Activated T-helper 17 cell treated with anti-CD3 and anti-CD28 coated beads, Interleukin-2, amount 50 U/mL, for 72 hours (primary cell): ENCODE results near the gene COL1A1. TPM values are rescaled to one million over a fixed set of nuclear protein-coding genes. Genes with fewer than 3 reads are reported as not detected.

ENCODE experiments used
- ATAC-seq: fragments of 150-1000 bp; cut with Tn5 transposase; replicated peaks from 2 replicates; pipeline ENCODE4 v1.10.0; 2021; ENCODE audit warnings: mild to moderate bottlenecking, moderate library complexity
- H3K27ac Mint-ChIP-seq: one replicate; pipeline ENCODE4 v1.8.0; 2022; ENCODE audit warnings: mixed read lengths
- H3K27me3 Mint-ChIP-seq: one replicate; pipeline ENCODE4 v1.8.0; 2022; ENCODE audit warnings: mixed read lengths
- H3K36me3 Mint-ChIP-seq: one replicate; pipeline ENCODE4 v1.8.0; 2022; ENCODE audit warnings: low read depth, mild to moderate bottlenecking, mixed read lengths
- H3K4me1 Mint-ChIP-seq: one replicate; pipeline ENCODE4 v1.8.0; 2022; ENCODE audit warnings: mixed read lengths
- H3K4me3 Mint-ChIP-seq: one replicate; pipeline ENCODE4 v1.8.0; 2022; ENCODE audit warnings: mild to moderate bottlenecking, mixed read lengths
- H3K9me3 Mint-ChIP-seq: one replicate; pipeline ENCODE4 v1.8.0; 2022; ENCODE audit warnings: mixed read lengths
- total RNA-seq, 2 donors: library from RNA; stranded (reverse); gene quantifications; one replicate each; pipeline ENCODE4 v1.2.3, GENCODE V29; 2022

The COL1A1 gene
- total RNA-seq, 2 donors from 2014 or later: 0.37 to 1.9 TPM

DNA sequence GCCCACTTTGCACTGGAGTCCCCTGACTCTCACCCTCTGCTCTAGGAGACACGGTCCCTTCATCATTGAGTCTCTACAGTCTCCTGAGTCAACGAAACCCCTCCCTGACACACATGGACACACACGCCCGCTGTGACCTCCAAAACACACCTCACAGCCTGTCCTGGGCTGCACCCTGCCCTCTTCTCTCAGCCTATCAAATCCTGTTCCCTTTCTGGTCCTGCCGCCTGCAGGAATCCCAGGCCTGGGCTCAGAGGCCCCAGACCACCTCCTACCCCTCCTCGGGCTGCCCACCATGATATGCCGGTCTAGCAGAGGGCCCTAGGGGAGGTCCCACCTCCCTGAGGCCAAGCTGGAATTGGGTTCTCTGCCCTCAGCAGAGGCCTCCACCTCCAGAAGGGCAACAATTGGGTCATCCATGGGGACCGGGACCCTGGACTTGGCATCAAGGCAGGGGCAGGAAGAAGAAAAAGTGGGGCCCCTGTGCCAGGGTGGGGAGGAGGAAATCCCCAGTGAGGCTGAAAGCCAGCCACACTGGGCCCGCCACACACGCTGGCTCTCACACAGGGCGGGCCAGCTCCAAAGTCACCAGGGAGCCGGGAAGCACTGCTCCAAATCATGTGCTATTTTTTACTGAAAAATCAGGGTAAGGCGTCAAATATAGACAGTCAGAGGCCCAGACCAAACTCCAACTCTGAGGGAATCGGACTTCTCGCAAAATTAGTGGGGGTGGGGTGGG is 54.3 kb downstream of the COL1A1 start:
- no peak for ATAC-seq

DNA sequence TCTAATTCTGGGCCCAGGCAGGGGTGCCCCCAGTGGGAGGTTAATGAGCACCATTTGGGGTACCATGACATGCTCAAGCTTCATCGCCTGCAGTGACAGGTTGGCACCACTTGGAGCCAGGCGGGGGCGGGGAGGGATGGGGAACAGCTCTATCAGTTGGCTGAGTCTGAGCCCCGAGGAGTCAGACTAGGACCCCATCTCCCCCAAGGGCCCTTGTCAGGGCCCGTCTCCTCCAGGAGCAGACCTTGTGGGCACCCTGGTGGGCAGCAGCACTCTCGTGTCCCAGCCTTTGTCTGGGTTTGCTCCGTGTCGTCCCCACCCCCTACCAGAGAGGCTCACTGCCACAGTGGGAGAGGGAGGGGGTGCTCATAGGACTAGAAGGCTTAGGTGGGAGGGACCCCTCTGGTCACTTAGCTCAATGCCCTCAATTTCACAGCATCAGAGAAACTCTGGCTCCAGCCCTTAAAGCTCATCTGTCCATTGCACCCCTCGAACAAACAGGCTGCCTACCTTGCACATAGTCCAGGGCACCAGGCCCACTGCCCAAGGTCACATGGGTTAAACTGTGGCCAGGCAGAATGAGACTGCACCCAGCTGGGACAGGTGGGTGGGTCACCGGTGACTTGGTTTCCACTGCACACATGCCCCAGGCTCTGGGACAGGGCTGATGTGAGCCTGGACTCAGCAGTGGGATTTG is 55.1 kb downstream of the COL1A1 start:
- Mint-ChIP-seq H3K36me3 (peaks cover 90% of the 10 kb centered on the region), H3K27me3 (no peaks in the 10 kb centered on the region), H3K9me3 (no peaks in the 10 kb centered on the region), H3K4me3 (peak overlapping the region; percentile 98), H3K4me1 (peaks cover 47% of the 10 kb centered on the region), H3K27ac (peak overlapping the region; percentile 95)
- ATAC-seq: no peak

More for the DNA sequence above, 54.3 kb downstream of the COL1A1 start:
- H3K9me3 Mint-ChIP-seq: no peaks in the 10 kb centered on the region
- H3K27ac Mint-ChIP-seq: peak overlapping the region; percentile 95
- H3K4me3 Mint-ChIP-seq: peak overlapping the region; percentile 98
- peaks cover 40% of the 10 kb centered on the region for H3K4me1 Mint-ChIP-seq
- H3K27me3 Mint-ChIP-seq: no peaks in the 10 kb centered on the region
- H3K36me3 Mint-ChIP-seq: peaks cover 86% of the 10 kb centered on the region

DNA sequence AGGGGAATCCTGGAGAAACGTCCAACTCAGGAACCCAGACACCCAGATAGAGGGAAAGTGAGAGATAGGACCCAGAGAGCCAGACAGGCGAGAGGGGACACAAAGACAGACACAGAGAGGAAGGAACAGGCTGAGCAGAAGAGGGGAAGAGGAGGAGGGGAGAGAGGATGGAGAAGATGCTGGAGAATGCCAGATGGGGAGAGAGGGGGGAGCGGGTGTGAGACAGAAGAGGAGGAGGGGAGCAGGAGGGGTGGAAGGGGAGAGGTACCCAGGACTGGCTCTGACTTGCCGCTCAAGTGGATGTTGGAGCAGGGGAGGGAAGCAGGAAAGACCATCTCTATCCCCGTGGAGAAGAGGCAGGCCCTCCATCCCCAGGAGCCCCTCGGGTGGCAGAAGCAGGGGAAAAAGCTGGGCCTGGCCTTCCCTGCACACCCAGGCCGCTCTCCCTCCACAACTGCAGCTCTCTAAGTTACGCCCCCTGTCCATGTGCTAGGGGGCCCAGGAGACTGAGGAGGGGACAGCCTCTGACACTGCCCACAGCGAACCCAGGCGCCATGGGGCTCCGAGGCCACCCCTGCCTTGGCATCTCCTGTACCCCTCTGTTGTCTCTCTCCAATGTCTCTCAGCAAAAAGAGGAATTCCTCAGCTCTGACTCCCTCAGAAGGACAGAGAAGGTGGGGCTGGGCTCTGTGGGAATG is 55.8 kb downstream of the COL1A1 start:
- ATAC-seq: no peak
- H3K4me1 Mint-ChIP-seq: peaks cover 54% of the 10 kb centered on the region
- H3K36me3 Mint-ChIP-seq: peaks cover 90% of the 10 kb centered on the region
- no peaks in the 10 kb centered on the region for H3K27me3 Mint-ChIP-seq
- H3K27ac Mint-ChIP-seq: peak overlapping the region; percentile 95
- H3K4me3 Mint-ChIP-seq: peak overlapping the region; percentile 98
- no peaks in the 10 kb centered on the region for H3K9me3 Mint-ChIP-seq

DNA sequence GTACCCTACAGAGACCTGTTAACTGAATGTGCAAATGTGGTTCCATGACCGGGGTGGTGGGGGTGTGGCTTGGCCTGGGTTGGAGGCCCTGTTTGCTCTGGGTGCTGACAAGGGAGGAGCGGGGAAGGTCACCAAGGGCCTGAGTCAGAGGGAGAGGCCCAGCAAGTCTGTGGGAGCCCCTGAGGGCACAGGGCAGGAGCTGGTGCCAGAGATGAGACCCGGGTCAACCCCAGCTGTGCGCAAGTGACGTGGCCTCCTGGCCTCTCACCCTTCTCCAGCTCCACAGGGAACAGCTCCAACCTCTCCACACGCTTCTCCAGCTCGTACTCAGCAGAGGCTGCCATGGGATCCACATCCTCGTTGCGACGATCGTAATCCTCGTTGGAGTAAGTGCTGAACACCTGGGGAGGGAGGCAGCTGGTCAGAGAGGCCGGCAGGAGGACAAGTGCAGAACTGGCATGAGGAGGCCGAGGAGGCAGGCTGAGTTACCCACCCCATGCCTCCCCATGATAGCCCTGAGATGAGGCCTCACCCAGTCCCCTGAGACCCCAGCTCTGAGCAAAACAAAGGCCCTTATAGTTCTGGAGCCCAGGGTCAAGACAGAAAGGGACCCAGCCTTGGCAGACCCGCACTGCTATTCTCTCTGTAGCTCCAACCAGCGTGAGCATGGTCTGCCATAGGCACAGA is 56.4 kb downstream of the COL1A1 start:
- Mint-ChIP-seq H3K27ac (peak overlapping the region; percentile 95), H3K27me3 (no peaks in the 10 kb centered on the region), H3K4me3 (peak overlapping the region; percentile 98), H3K4me1 (peaks cover 61% of the 10 kb centered on the region), H3K36me3 (peaks cover 94% of the 10 kb centered on the region), H3K9me3 (no peaks in the 10 kb centered on the region)
- ATAC-seq: peak; percentile 11

DNA sequence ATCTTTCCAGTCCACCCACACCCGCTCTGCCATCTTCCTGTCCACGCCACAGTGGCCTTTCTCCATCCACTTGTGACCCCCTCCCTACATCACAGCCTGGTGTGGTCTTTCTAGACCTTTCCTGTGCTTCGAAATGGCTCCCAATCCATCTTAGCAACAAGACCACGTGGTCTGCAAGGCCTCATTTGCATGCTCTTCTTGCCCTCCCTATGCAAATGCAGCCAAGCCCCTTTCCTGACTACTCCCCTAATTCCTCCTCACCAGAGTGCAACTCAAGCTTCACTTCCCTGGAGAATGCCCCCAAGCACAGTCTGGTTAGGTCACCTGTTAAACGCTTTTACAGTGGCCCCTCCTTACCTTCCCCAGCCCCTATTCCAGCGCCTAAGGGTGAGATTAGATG is 57.1 kb downstream of the COL1A1 start:
- Mint-ChIP-seq H3K4me3 (peak overlapping the region; percentile 98), H3K36me3 (peaks cover 100% of the 10 kb centered on the region)

DNA sequence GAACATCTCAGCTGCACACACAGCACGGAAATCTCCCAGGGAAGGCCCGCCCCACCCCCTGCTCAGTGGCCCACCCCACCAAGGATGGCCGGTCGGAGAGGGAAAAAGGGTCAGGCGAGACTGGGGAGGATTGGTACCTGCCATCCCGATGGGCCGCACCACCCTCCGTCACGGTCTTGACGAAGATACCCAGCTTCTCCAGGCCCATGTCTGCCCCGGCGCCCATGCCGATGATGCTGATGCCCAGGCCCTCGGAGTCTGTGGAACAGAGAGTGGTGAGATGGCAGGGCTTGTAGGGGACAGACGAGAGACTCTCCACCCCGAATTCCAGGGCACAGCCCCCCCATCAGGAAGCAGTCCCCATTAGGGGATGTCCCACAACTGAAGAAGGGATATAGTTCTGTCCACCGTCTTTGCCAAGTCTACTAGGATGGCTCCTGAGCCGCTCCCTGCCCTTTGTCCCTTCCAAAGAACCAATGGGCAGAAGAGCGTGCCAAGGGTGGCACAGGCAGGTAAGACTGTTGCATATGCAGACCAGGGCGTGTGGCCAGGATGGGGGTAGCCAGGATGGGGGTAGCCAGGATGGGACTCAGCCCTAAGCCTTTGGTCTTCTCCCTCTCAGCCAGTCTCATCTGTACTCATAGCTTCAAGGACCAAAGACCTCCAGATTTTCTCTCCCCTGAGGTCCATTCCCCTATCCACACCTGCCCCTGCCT is 57.8 kb downstream of the COL1A1 start:
- no peaks in the 10 kb centered on the region for H3K27me3 Mint-ChIP-seq
- ATAC-seq: no peak
- H3K9me3 Mint-ChIP-seq: no peaks in the 10 kb centered on the region
- peak overlapping the region; percentile 98 for H3K4me3 Mint-ChIP-seq
- peak overlapping the region; percentile 95 for H3K27ac Mint-ChIP-seq
- peaks cover 66% of the 10 kb centered on the region for H3K4me1 Mint-ChIP-seq
- peaks cover 100% of the 10 kb centered on the region for H3K36me3 Mint-ChIP-seq

More for the DNA sequence above, 57.1 kb downstream of the COL1A1 start:
- Mint-ChIP-seq H3K27me3 (no peaks in the 10 kb centered on the region), H3K9me3 (no peaks in the 10 kb centered on the region), H3K4me1 (peaks cover 66% of the 10 kb centered on the region), H3K27ac (peak overlapping the region; percentile 95)
- no peak for ATAC-seq

DNA sequence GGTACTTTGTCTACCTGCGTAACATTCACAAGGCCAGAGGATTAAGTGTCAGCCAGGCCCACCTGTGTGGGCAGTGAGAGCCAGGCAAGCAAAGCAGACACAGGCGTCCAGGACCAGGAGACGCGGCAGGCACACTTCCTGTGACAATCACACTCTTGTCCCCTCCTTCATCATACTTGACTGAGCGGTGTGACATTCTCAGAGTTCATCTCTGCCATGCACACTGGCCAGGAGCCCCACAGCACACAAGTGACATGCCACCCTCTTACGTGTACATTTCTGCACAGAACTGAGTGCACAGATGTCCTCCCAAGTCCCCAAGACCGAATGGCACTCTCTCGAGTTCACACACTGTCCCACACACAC is 59.7 kb downstream of the COL1A1 start:
- peaks cover 70% of the 10 kb centered on the region for H3K4me1 Mint-ChIP-seq
- peak overlapping the region; percentile 98 for H3K4me3 Mint-ChIP-seq
- H3K36me3 Mint-ChIP-seq: peaks cover 100% of the 10 kb centered on the region
- H3K27ac Mint-ChIP-seq: peak overlapping the region; percentile 80
- H3K9me3 Mint-ChIP-seq: no peaks in the 10 kb centered on the region
- ATAC-seq: peak; percentile 15
- no peaks in the 10 kb centered on the region for H3K27me3 Mint-ChIP-seq

DNA sequence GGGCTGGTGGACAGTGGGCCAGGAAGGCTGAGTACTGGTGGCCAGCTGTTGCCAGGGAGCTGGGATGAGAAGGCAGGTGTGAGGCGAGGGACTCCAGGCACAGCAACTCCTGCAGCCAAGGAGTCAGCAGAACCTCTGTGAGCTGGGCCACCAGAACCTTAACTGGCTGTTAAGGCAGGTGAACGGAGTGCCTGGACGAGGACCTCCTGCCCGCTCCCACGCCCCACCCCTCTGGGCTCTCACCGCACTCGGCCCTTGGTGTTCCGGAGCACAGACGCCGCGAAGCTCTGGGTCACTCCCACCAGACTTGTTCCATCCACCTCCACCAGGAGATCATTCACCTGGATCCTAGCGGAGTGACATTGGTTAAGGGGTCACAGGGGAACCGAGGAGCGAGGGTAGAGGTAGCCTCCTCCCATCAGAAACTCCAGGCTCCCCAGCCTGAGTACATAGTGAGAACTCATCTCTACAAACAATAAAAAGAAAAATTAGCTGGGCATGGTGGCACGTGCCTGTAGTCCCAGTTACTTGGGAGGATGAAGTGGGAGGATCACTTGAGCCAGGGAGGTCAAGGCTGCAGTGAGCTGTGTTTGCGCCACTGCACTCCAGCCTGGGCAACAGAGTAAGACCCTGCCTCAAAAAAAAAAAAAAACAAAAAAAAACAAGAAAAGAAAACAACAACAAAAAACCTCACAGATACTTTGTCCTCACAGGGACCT is 60.2 kb downstream of the COL1A1 start:
- peaks cover 100% of the 10 kb centered on the region for H3K36me3 Mint-ChIP-seq
- H3K4me3 Mint-ChIP-seq: peak overlapping the region; percentile 98

DNA sequence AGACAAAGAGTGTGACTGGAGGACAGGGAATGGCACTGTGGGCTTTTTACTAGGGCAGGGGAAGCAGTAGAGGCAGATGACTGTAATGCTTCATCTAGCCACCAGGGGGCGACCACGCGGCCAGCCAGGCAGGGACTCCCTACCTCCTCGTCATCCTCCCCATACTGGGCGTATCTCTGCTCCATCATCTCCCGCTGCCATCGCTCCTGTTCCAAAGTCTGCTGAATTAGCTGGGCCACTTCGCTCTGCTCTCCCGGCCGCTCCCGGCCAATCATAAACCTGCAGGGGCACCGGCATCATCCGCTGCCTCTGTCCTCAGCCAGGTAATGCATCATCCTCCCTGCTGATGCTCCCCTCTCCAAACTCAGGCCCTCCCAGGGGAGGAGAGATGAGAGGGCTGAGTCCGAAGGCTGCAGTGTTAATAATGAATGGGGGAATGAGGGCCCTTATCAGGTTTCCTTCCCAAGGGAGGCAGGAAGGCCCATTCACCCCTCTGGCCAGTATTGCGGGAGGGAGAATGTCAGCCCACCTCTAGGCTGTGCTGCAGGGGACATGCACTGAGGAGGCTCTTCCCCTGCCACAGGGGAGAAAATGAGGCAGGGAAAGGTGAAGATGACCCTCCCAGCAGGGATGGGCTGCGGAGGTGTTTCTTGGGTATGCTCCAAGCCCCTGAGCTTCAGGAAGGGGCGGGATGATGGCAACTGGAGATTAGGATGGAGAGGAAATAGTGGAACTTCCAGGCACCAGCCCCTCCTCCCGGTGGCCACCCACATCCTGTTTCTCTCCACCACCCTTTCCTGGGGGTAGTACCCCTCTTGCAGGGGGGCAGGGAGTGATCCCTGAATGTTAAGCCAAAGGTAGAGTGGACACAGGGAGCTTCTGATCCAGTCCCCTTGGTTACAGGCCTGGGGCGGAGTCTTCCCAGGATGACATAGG is 61.2 kb downstream of the COL1A1 start:
- peak; percentile 86 for ATAC-seq
- no peaks in the 10 kb centered on the region for H3K27me3 Mint-ChIP-seq
- peaks cover 62% of the 10 kb centered on the region for H3K4me1 Mint-ChIP-seq
- H3K27ac Mint-ChIP-seq: peak overlapping the region; percentile 78
- H3K4me3 Mint-ChIP-seq: peak overlapping the region; percentile 98
- no peaks in the 10 kb centered on the region for H3K9me3 Mint-ChIP-seq
- H3K36me3 Mint-ChIP-seq: peaks cover 100% of the 10 kb centered on the region

More for the DNA sequence above, 60.2 kb downstream of the COL1A1 start:
- H3K27ac Mint-ChIP-seq: peak overlapping the region; percentile 80
- no peaks in the 10 kb centered on the region for H3K27me3 Mint-ChIP-seq
- no peak for ATAC-seq
- peaks cover 70% of the 10 kb centered on the region for H3K4me1 Mint-ChIP-seq
- H3K9me3 Mint-ChIP-seq: no peaks in the 10 kb centered on the region

DNA sequence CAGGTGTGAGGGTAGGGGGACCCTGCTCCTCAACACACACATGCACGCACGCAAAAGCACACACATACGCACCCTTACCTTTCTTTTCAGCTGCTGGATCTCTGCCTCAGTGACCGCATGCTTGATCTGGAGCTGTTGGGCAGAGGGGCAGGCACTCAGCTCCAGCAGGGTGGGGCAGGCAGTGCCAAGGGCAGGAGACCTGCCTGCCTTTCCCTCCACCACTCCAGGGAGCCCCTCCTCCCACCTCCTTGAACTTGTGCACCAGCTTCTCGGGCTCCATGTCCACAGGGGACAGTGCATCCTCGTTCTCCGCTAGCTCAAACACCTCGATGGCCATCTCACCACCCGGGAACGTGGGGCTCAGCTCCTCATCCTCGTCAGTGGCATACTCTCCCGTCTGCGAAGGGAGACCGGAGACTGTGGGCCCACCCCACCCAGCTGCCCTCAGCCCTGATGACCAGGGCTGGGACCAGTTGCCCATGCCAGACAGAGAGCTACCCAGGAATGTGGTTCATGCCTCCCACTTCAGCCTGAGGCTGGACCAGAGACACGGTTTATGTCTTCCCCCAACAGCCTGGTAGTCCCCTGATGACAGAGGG is 62.1 kb downstream of the COL1A1 start:
- H3K27ac Mint-ChIP-seq: peak overlapping the region; percentile 78
- H3K27me3 Mint-ChIP-seq: no peaks in the 10 kb centered on the region
- ATAC-seq: no peak
- H3K9me3 Mint-ChIP-seq: no peaks in the 10 kb centered on the region
- peak overlapping the region; percentile 98 for H3K4me3 Mint-ChIP-seq
- peaks cover 91% of the 10 kb centered on the region for H3K36me3 Mint-ChIP-seq
- H3K4me1 Mint-ChIP-seq: peaks cover 57% of the 10 kb centered on the region

DNA sequence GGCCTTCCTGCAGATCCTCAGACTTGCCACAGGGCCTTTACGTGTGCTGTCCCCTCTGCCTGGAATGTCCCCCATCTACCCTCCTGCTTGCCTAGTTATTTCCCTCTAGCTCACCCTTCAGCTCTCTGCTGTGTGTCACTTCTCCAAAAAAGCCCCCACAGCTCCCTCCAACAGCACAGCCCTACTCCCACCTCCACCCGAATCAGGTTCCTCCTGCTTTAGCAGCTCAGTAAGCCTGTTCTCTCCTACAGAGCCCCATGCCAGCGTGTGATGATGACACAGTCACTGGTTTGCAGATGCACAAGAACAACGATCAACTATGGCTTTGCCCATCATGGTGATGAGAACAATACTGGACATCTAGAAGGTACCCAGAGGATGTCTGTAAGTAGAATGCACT is 64.4 kb downstream of the COL1A1 start:
- H3K27me3 Mint-ChIP-seq: no peaks in the 10 kb centered on the region
- H3K4me1 Mint-ChIP-seq: peaks cover 44% of the 10 kb centered on the region
- peaks cover 73% of the 10 kb centered on the region for H3K36me3 Mint-ChIP-seq
- H3K9me3 Mint-ChIP-seq: no peaks in the 10 kb centered on the region
- ATAC-seq: no peak
- H3K27ac Mint-ChIP-seq: peak overlapping the region; percentile 43
- H3K4me3 Mint-ChIP-seq: no peak overlapping the region

DNA sequence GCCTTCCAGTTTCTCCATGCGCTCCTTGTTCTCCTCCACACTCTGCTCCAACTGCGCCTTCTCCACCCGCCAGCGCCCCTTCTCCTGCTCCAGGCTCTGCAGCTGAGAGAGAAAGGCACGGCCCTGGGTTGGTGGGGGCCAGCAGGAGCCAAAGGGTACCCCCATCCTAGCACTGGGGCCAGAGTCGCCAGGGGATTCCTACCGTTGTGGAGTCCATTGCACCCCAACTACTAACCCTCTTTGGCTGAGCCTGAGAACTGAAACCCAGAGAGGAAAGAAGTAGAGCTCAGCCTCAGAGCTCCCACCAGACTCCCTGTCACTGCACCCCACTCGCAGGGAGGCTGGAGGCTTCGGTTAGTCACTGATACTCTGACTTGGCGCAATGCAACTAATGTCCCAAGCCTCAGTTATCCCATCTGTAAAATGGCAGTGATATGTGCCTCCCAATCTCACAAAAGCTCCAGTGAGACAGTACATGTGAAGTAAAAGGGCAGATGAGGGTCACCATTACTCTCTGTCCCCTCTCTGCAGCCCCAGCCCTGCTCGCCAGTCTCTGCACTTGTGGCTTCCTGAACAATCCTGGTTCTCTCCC is 65.2 kb downstream of the COL1A1 start:
- Mint-ChIP-seq H3K27me3 (no peaks in the 10 kb centered on the region), H3K9me3 (no peaks in the 10 kb centered on the region), H3K4me3 (no peak overlapping the region), H3K36me3 (peaks cover 64% of the 10 kb centered on the region), H3K27ac (peak overlapping the region; percentile 25), H3K4me1 (peaks cover 41% of the 10 kb centered on the region)
- no peak for ATAC-seq
